Neural cell (in vitro differentiated cells): ENCODE measurements around the gene CCNI2.

Experiments
- CTCF ChIP-seq: fragments of 450-650 bp; IDR thresholded peaks from 2 replicates; pipeline ENCODE4 v1.5.1; 2014; ENCODE audit warnings: antibody characterized with exemption, mild to moderate bottlenecking, moderate library complexity; ENCODE audit not compliant: poor library complexity, severe bottlenecking
- EP300 ChIP-seq: fragments of 450-650 bp; conservative IDR thresholded peaks from 2 replicates; pipeline ENCODE4 v1.6.1; 2014; ENCODE audit warnings: antibody characterized with exemption, mild to moderate bottlenecking, moderate library complexity; ENCODE audit not compliant: poor library complexity, severe bottlenecking
- EZH2 ChIP-seq: fragments of 200-600, 300-800 bp; shearing (Covaris generic), sonication (generic); IDR thresholded peaks from 2 replicates; pipeline ENCODE4 v1.6.1; 2014; ENCODE audit warnings: antibody characterized with exemption, low read length, borderline replicate concordance, mild to moderate bottlenecking; ENCODE audit not compliant: insufficient read depth, poor library complexity, severe bottlenecking
- MXI1 ChIP-seq: fragments of 450-650 bp; conservative IDR thresholded peaks from 2 replicates; pipeline ENCODE4 v1.6.1; 2014; ENCODE audit warnings: antibody characterized with exemption, mild to moderate bottlenecking; ENCODE audit not compliant: poor library complexity, severe bottlenecking
- POLR2AphosphoS5 ChIP-seq: IDR thresholded peaks from 2 replicates; pipeline ENCODE4 v1.6.1; 2012
- RAD21 ChIP-seq: fragments of 450-650 bp; conservative IDR thresholded peaks from 2 replicates; pipeline ENCODE4 v1.6.1; 2014; ENCODE audit warnings: antibody characterized with exemption, mild to moderate bottlenecking, moderate library complexity
- REST ChIP-seq: IDR thresholded peaks from 2 replicates; pipeline ENCODE4 v1.6.1; 2012; ENCODE audit warnings: borderline replicate concordance
- SMC3 ChIP-seq: fragments of 450-650 bp; conservative IDR thresholded peaks from 2 replicates; pipeline ENCODE4 v1.6.1; 2014; ENCODE audit warnings: antibody characterized with exemption, mild to moderate bottlenecking, moderate library complexity; ENCODE audit not compliant: poor library complexity
- TAF1 ChIP-seq: IDR thresholded peaks from 2 replicates; pipeline ENCODE4 v1.6.1; 2012; ENCODE audit warnings: low read depth

- no peak for TF ChIP-seq CTCF
- TF ChIP-seq TAF1 = no peak
- TF ChIP-seq RAD21 = no peak
- no peak for TF ChIP-seq MXI1
- TF ChIP-seq REST = no peak
- TF ChIP-seq EP300 = no peak
- TF ChIP-seq SMC3 = no peak
- no peak for TF ChIP-seq POLR2AphosphoS5
- no peak for TF ChIP-seq EZH2
These were observed 6.9 kb downstream of the CCNI2 start for GRCh38 chr5:132754111-132754510.
